CD14-positive monocyte (primary cell): Measurements from ENCODE around the gene BTBD6. TPM values are rescaled to one million over a fixed set of nuclear protein-coding genes. Genes with fewer than 3 reads are reported as not detected.
A peak's percentile ranks its signal among the peaks of the same experiment; 100 is the strongest.

Experiments
- DNase-seq, 3 donors: peaks; one replicate each; pipeline ENCODE4 v3.0.0-alpha.2; 2011 to 2022
- H2AFZ ChIP-seq: 2 replicates; pipeline ENCODE4 v1.6.0; 2012; ENCODE audit warnings: mild to moderate bottlenecking, low read depth, low read length, inconsistent platforms; ENCODE audit not compliant: insufficient read depth, poor library complexity, severe bottlenecking
- H3K27ac ChIP-seq, 2 donors: 1 replicate in 1 of 2; 2 replicates in 1 of 2; pipeline ENCODE4 v1.5.1; 2012 to 2013; ENCODE audit warnings: low read length in 2 of 2, control low read depth in 1 of 2, inconsistent platforms in 1 of 2, low read depth in 1 of 2, mild to moderate bottlenecking in 1 of 2
- H3K27me3 ChIP-seq, 2 donors: one replicate each; pipeline versions ENCODE4 v1.6.0 to v1.6.1; 2011 to 2013; ENCODE audit warnings: low read length in 2 of 2; ENCODE audit not compliant: control insufficient read depth in 2 of 2, insufficient read depth in 2 of 2
- H3K36me3 ChIP-seq, 2 donors: replicated peaks in 1 of 2; 1 replicate in 1 of 2; 2 replicates in 1 of 2; pipeline versions ENCODE4 v1.5.1 to v1.6.1; 2012 to 2013; ENCODE audit warnings: low read length in 2 of 2, control low read depth in 1 of 2, inconsistent platforms in 1 of 2, mild to moderate bottlenecking in 1 of 2; ENCODE audit not compliant: insufficient read depth in 2 of 2, control insufficient read depth in 1 of 2
- H3K4me1 ChIP-seq, 2 donors: 1 replicate in 1 of 2; 2 replicates in 1 of 2; pipeline versions ENCODE4 v1.5.1 to v1.6.1; 2012 to 2013; ENCODE audit warnings: low read length in 2 of 2, control low read depth in 1 of 2, inconsistent platforms in 1 of 2, mild to moderate bottlenecking in 1 of 2, moderate library complexity in 1 of 2; ENCODE audit not compliant: insufficient read depth in 2 of 2, control insufficient read depth in 1 of 2
- H3K4me2 ChIP-seq: replicated peaks from 2 replicates; pipeline ENCODE3; 2012; ENCODE audit warnings: low read length, moderate library complexity, mild to moderate bottlenecking; ENCODE audit not compliant: poor library complexity, severe bottlenecking; ENCODE audit errors: extremely low read depth
- H3K4me3 ChIP-seq, 3 experiments: fragments of 200-600 bp in 1 of 3; sonication (generic) in 1 of 3; replicated peaks in 1 of 3; 1 replicate in 2 of 3; 2 replicates in 1 of 3; pipeline ENCODE4 v1.5.1; 2011 to 2013; ENCODE audit warnings: low read length in 3 of 3, mild to moderate bottlenecking in 3 of 3, control low read depth in 2 of 3, low read depth in 2 of 3, inconsistent platforms in 1 of 3, moderate library complexity in 1 of 3
- H3K79me2 ChIP-seq: 2 replicates; pipeline ENCODE4 v1.6.0; 2012; ENCODE audit warnings: mild to moderate bottlenecking, control low read depth, inconsistent platforms, low read length, moderate library complexity; ENCODE audit not compliant: insufficient read depth
- H3K9ac ChIP-seq: 2 replicates; pipeline ENCODE4 v1.6.0; 2017; ENCODE audit warnings: low read length, mild to moderate bottlenecking; ENCODE audit not compliant: insufficient read depth, poor library complexity, severe bottlenecking
- H3K9me3 ChIP-seq, 2 donors: replicated peaks in 1 of 2; 1 replicate in 1 of 2; 2 replicates in 1 of 2; pipeline versions ENCODE4 v1.5.1 to v1.6.1; 2012 to 2013; ENCODE audit warnings: low read length in 2 of 2, control low read depth in 1 of 2; ENCODE audit not compliant: control insufficient read depth in 1 of 2, insufficient read depth in 1 of 2
- H4K20me1 ChIP-seq: 2 replicates; pipeline ENCODE4 v1.6.0; 2012; ENCODE audit warnings: mild to moderate bottlenecking, low read length, control low read depth, moderate library complexity; ENCODE audit not compliant: insufficient read depth
- H3K27ac Mint-ChIP-seq, 7 donors: one replicate each; pipeline ENCODE4 v1.8.0; 2020; ENCODE audit warnings: mild to moderate bottlenecking in 7 of 7, mixed read lengths in 7 of 7, moderate library complexity in 6 of 7, inconsistent platforms in 2 of 7
- H3K27me3 Mint-ChIP-seq, 3 donors: one replicate each; pipeline ENCODE4 v1.8.0; 2021 to 2022; ENCODE audit warnings: low read depth in 3 of 3, mild to moderate bottlenecking in 3 of 3, mixed read lengths in 3 of 3, moderate library complexity in 3 of 3, inconsistent platforms in 1 of 3
- H3K36me3 Mint-ChIP-seq, 2 donors: one replicate each; pipeline ENCODE4 v1.8.0; 2020; ENCODE audit warnings: mixed read lengths in 2 of 2, inconsistent platforms in 1 of 2, mild to moderate bottlenecking in 1 of 2
- H3K4me1 Mint-ChIP-seq: one replicate; pipeline ENCODE4 v1.8.0; 2020; ENCODE audit warnings: mild to moderate bottlenecking, mixed read lengths
- H3K4me3 Mint-ChIP-seq, 2 donors: one replicate each; pipeline ENCODE4 v1.8.0; 2020; ENCODE audit warnings: mild to moderate bottlenecking in 2 of 2, mixed read lengths in 2 of 2, moderate library complexity in 1 of 2
- H3K9me3 Mint-ChIP-seq, 7 donors: one replicate each; pipeline ENCODE4 v1.8.0; 2020 to 2022; ENCODE audit warnings: mixed read lengths in 7 of 7, mild to moderate bottlenecking in 6 of 7, moderate library complexity in 6 of 7, inconsistent platforms in 2 of 7
- CTCF ChIP-seq: fragments of 200-600 bp; IDR thresholded peaks from one replicate; pipeline ENCODE4 v1.8.0; 2022; ENCODE audit warnings: antibody characterized with exemption, mild to moderate bottlenecking
- WGBS: methylation state at CpG from one replicate; pipeline ENCODE4 v1.1.5; 2013; ENCODE audit warnings: missing lambda C conversion rate; ENCODE audit not compliant: insufficient coverage; 5-methylcytosine and 5-hydroxymethylcytosine counted together
- intact Hi-C, 2 donors: fragments of 100-400 bp; cut with micrococcal nuclease; formaldehyde crosslinking; loops; one replicate each; pipeline versions ENCODE4 v1.15.0 to v1.15.1; 2023
- polyA plus RNA-seq, 3 donors: library from polyadenylated mRNA; depleted of rRNA in 1 of 3; unstranded in 2 of 3; stranded (reverse) in 1 of 3; fragments of 300-500 nt in 2 of 3; fragments of >200 nt in 1 of 3; fragmentation: Illumina TruSeq in 2 of 3; gene quantifications; 1 replicate in 2 of 3; 2 replicates in 1 of 3; pipeline ENCODE4 v1.2.3, GENCODE V29; 2012 to 2021

BTBD6 gene
- polyA plus RNA-seq, 3 donors, result 1.3 to 24.4 (median 6.3) TPM

GRCh38 chr14:105201925-105202513, 46.3 kb upstream of the BTBD6 start:
- Histone ChIP-seq H2AFZ (peak overlapping the region; percentile 79), H3K9me3 (no peaks in the 10 kb centered on the region), H3K4me1 (peaks cover 21 to 25% of the 10 kb centered on the region in 2 donors), H3K4me3 (peak overlapping the region in 2 of 3 experiments; percentile 20 to 58), H3K27ac (no peak overlapping the region), H3K4me2 (peak overlapping the region; percentile 67), H3K27me3 (peaks cover 4 to 62% of the 10 kb centered on the region in 2 donors), H3K79me2 (no peaks in the 10 kb centered on the region), H3K36me3 (no peaks in the 10 kb centered on the region), H3K9ac (peak overlapping the region; percentile 38), H4K20me1 (no peaks in the 10 kb centered on the region)
- 20% methylated on average over 20 of the region's 20 CpGs for WGBS
- intact Hi-C loops, result loop anchor here (2.0 to 5.0 kb wide), 2 partner anchors 151 to 325 kb away; partner anchors contain the start of gene TMEM121 (in 1 of the 2)
- no peak for TF ChIP-seq CTCF
- Mint-ChIP-seq H3K27me3 (peaks cover 47 to 80% (median 48%) of the 10 kb centered on the region in 3 donors), H3K4me1 (peaks cover 19% of the 10 kb centered on the region), H3K27ac (peak overlapping the region in 2 of 7 donors; percentile 46 to 58), H3K36me3 (no peaks in the 10 kb centered on the region), H3K4me3 (peak overlapping the region; percentile 66 to 90), H3K9me3 (peaks cover 0 to 4% (median 0%) of the 10 kb centered on the region in 7 donors)
- DNase-seq, result peak; percentile 37 to 45 (median 39)

DNA sequence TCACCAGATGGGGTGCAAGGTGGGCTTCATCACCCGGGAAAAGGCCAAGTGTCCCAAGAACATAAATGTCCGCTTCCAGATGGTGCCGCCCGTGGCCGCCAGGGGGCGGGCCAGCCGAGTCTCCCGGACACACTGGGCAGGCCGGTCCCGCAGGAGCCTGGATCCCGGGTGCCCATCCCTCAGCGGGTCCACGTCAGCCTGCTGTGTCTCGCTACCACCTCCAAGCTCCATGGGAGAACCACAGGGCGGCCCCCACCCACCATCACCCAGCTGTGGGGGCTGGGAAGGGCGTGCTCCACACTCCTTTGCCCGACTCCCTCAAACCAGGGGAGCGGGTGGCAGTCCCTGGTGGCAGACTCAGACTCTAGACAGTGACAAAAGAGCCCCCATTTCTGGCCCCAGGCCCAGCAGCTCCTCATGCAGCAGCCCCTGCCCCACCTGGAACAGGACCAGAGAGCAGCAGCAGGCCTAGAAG, 45.2 kb upstream of the BTBD6 start:
- no peaks in the 10 kb centered on the region for H3K36me3 ChIP-seq
- 10% methylated on average over 18 of the region's 18 CpGs for WGBS
- H3K27me3 ChIP-seq, result peaks cover 0 to 52% of the 10 kb centered on the region in 2 donors
- Mint-ChIP-seq H3K27me3 (peaks cover 38 to 69% (median 38%) of the 10 kb centered on the region in 3 donors), H3K9me3 (peaks cover 0 to 4% (median 0%) of the 10 kb centered on the region in 7 donors), H3K27ac (no peak overlapping the region), H3K4me3 (no peak overlapping the region), H3K36me3 (no peaks in the 10 kb centered on the region), H3K4me1 (peaks cover 19% of the 10 kb centered on the region)
- no peak overlapping the region for H3K9ac ChIP-seq
- peak overlapping the region; percentile 35 for H2AFZ ChIP-seq
- peaks cover 21 to 25% of the 10 kb centered on the region in 2 donors for H3K4me1 ChIP-seq
- TF ChIP-seq CTCF, result peak; percentile 98
- intact Hi-C loops, result loop anchor here (2.0 to 5.0 kb wide), 2 partner anchors 150 to 324 kb away; partner anchors contain the start of gene TMEM121 (in 1 of the 2)
- H4K20me1 ChIP-seq, result no peaks in the 10 kb centered on the region
- peak overlapping the region; percentile 14 for H3K4me2 ChIP-seq
- H3K27ac ChIP-seq, result no peak overlapping the region
- H3K9me3 ChIP-seq, result no peaks in the 10 kb centered on the region
- no peaks in the 10 kb centered on the region for H3K79me2 ChIP-seq
- no peak overlapping the region for H3K4me3 ChIP-seq
- peak; percentile 42 to 59 (median 57) for DNase-seq
